C4-2B (cell line): ENCODE results near the gene SFXN5.

Source experiments
- ZFX ChIP-seq: fragments of 450-650 bp; IDR thresholded peaks from 2 replicates; pipeline ENCODE4 v1.6.1; 2017
- TF ChIP-seq, protein P1 (sequence below): fragments of 450-650 bp; conservative IDR thresholded peaks from 2 replicates; pipeline ENCODE4 v1.5.1; 2017; ENCODE audit warnings: mild to moderate bottlenecking

DNA sequence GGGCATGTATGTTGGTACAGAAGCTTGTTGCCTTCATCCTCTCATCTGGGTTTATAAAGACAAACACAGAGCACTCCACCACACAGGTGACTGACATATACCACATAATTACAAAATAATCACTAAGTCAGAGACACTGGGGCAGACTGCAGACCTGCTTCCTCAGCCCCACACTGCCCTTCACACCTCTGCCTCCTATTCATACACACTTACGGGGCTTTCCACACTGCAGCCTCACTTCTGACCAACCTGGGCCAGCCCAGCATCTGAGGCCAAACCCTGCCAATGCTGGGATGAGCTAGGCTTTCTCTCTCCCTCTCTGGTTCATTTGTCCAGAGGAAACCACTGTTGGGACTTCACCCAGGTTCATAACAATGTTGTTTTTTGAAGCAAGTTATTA lies 149.7 kb downstream of the SFXN5 start:
- TF ChIP-seq, protein P1, sequence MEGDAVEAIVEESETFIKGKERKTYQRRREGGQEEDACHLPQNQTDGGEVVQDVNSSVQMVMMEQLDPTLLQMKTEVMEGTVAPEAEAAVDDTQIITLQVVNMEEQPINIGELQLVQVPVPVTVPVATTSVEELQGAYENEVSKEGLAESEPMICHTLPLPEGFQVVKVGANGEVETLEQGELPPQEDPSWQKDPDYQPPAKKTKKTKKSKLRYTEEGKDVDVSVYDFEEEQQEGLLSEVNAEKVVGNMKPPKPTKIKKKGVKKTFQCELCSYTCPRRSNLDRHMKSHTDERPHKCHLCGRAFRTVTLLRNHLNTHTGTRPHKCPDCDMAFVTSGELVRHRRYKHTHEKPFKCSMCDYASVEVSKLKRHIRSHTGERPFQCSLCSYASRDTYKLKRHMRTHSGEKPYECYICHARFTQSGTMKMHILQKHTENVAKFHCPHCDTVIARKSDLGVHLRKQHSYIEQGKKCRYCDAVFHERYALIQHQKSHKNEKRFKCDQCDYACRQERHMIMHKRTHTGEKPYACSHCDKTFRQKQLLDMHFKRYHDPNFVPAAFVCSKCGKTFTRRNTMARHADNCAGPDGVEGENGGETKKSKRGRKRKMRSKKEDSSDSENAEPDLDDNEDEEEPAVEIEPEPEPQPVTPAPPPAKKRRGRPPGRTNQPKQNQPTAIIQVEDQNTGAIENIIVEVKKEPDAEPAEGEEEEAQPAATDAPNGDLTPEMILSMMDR: no peak
- TF ChIP-seq ZFX: no peak
